Epidermal melanocyte (primary cell): ENCODE data around the gene PAX5.

Experiments used
- DNase-seq: peaks from one replicate; pipeline ENCODE4 v3.0.0; 2011; ENCODE audit warnings: low spot score; ENCODE audit not compliant: insufficient read length

The PAX5 gene

DNA sequence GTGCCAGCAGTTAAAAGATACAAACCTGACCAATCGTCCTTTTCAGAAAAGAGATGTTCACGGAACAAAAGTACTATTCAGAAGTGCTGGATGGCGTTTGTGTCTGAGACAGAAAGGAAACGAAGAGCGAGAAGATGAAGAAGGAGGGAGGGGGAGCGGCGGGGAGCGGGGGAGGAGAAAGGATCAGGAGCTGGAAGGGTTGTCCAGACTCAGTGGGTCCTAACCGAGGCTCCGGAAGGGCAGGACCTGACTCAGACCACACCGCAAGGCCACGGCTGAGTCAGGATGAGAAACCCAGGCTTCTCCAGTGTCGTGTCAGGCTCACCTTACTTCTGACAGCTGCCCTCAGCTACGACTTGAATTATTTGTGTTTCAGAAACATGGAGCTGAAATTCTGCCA is 46.2 kb downstream of the PAX5 start:
- no peak for DNase-seq

DNA sequence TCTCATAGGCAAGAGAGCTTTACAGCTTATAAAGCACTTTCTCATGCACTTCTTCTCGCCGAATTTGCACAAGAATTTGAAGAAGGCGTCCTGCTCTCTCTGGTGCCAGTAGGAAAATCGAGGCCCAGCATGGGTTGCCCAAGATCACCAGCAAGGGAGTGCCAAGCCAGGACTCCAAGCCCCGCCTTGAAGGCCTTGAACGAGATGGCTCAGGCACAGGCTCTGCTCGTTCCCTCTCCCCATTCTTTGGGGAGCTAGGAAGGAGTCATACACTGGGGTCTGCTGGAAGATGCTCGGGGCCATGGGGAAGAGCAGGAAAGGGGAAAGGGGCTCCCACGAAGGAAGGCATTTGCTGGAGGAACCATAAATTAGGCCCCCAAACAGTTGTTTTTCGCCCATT is 46.7 kb downstream of the PAX5 start:
- DNase-seq: no peak

DNA sequence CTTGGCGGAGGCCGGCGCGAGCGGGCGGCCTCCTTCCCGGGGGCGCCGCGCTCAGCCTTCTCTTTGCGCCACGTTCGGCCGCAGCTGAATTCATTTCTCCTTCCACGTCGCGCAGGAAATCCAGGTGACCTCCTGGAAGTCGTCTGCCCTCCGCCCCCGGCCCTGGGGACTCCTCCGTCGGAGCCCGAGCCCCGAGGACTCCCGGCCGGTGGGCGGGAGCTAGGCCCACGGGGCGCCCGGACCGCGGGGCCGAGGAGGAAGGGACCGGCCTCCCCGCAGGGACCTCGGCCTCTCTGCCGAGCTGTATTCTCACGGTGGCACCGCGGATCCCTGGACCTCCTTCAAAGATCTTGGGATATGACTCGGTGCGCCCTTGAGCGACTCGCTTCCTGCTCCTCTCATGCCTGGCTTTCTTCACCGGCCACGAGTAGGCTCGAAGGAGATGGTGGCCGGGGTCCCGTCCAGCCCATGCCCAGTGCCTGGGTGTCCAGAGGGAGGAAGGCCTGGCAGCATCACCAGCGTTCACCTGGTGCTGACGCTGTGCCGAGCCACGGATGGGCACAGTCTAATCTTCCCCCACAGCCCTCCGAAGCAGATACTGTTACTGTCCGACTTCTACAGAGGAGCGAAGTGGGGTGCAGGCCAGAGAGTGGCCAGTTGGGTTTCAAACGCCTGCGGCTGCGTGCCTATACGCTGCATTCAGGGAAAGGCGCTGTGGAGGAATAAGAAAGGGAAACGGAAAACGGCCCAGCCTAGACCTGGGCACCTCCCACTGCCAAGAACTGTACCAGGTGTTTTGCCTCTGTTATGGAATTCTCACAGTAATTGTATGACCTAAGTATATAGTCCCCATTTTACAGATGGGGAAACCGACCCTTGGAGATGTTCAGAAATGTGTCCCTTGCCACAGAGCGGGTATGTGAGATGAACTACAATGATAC is 47.3 kb downstream of the PAX5 start:
- no peak for DNase-seq

DNA sequence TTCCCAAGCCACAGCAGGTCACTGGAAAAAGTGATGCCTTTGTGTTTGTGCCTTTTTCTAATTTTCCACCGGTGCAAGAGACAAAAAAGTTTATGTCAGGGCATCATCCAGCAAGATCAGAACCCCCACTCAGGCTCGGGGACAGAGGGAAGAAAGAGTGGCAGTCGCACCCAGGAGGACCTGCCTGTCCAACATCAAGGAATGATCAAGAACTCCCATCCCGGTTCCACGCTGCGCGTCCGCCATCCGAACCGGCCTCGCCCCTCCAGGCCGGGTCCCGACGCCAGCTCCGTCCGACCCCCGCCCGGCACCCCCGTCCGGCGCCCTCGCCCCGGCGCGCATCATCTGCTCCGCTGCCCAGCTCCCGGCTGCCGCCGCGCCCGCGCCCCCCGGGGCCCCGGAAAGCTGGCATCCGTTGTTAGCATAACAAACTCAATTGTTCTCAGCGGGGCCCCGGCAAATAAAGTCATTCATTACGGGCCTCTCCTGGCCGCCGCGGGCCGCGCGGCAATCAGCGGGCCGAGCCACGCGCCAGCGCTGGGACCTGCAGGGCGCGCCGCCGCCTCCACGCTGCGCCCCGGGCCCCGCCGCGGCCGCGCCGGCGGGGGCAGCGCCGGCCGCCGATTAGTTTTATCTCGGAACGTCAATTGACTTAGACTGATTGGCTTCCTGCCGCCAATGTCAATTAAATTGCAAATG is 48.1 kb downstream of the PAX5 start:
- DNase-seq: no peak

DNA sequence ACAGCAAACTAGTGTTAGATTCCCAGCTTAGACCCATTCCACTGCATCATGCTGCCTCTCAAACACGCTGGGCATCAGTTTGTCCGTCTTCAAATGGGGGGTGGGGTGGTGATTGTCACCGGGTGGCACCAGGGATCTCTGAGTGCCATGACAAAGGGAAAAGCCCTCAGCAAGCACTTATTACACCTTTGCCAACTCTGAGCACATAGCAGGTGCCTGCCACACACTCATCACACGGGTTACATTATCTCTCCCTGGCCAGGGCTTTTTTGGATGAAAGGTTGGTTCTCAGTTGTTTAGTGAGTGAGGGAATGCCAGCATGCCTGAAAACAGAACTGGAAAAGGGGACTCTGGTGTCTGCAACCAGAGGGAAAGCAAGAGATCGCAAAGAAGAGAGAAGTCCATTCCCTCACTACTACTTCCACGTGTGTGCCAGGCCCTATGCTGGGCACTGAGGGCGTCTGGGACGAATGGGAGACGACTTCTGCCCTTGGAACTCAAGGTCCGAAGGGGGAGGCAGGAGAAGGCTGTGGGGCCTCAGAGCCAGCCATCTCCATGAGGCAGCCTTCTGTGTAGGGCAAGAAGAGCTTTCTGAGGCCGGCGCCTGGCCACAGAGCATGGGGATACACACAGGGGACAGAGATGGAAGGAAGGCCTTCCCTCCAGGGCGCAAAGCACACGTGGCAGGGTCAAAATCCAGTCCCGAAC is 48.9 kb downstream of the PAX5 start:
- no peak for DNase-seq

DNA sequence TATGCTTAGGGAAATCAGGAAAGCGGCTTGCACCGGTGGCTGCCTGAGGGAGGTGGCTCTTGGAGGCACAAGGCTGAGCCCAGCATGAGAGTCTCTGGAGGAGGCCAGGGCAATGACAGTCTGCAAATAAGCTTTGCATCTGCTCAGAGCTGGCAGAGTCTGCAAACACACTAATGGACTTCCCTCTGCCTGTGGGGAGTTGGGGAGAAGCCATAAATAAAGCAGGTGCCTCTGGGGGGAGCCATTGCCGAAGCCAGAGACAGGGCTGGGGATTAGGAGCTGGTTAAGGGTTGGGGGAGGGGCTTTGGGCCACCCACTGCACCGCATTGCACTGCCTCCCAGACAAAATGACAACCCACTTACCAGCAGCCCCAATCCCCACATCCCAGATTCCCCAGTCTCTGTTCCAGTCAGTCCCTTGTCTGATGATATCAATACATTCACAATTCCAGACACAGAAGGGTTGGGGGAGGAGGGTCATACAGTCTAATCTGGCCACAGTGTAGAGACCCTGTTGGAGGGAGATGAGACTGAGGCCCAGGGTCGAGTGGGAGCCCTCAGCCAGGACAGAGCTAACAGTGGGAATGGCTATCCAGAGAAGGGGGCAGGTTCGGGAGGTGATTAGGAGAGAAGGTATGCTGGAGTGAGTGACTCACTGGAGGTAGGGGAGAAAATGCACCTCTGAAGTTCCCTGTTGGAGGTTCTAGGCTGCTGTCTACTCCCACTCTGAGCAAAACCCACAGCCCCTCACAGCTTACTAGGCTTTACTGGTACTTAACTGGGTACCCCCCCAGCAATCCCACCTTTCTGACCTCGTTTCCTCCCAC is 53.7 kb downstream of the PAX5 start:
- no peak for DNase-seq

DNA sequence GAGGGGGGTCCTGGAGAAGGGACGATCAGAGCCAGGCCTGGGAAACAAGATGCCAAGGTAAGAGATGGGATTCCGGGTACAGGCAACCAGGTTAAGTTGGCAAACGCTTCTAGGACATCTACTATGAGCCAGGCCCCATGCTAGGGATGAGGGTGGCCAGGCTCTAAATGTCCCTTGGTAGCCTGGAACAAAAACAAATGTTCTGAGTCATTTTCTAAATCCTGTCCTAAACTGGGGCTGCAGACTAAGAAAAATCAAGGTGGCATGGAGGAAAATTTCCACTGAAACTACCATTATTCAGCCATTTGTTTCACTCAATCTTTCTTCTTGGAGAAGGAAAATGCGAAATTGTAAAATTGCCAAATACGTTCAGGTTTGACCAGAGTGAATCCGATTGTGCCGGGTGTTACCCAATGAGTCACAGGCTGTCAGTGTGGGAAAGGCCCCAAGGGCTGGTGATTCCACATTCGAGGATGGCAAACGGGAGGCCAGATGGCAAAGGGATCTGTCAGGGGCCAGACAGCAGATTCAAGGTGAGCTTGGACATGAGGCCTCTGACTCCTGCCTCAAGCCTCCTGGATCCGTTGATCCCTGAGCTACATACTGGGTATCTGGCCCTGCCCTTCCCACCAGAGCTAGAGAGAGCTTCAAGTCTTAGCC is 57.6 kb downstream of the PAX5 start:
- DNase-seq: no peak

DNA sequence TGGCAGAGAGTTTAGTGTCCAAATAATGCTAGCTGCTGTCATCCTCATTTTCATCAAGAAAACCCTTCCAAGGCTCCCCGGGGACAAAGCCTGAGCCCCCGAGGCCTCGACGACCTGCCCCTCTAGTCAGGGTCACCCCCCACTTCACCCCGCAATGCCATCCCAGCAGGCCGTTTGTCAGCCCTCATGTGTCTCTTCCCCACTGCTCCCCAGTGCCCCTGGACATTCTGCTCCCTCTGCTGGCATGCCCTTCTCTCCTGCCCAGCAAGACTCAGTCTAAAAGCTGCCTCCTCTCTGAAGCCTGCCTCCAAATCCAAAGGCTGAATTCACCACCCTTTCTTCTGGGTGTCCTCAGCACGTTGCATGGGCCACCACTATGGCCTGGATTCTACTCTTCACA is 59.3 kb downstream of the PAX5 start:
- no peak for DNase-seq

DNA sequence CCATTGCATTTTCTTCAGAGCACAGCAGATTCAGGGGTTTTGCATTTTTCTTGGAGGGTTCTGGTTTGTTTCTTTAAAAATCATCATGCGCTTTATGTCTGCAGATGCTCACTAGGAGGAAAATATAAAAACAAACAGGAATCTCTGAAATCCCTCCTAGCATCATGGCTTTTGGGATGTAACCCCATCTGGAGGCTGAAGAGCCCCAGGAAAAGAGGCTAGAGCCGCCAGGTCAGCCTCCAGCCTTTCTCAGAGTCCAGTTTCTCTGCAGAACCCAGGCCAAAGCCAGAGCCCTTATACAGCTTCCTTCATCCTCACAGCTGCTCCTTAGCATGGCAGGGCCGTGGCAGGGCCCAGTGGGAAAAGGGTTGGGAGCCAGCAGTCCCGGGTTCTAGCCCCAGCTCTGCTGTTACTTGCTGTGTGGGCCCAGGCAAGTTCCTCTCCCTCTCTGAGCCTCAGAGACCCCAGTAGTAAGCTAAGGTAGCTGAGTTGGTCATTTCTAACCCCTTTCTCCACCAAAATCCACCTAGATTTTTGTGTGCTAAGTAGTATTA is 62.1 kb downstream of the PAX5 start:
- DNase-seq: no peak

DNA sequence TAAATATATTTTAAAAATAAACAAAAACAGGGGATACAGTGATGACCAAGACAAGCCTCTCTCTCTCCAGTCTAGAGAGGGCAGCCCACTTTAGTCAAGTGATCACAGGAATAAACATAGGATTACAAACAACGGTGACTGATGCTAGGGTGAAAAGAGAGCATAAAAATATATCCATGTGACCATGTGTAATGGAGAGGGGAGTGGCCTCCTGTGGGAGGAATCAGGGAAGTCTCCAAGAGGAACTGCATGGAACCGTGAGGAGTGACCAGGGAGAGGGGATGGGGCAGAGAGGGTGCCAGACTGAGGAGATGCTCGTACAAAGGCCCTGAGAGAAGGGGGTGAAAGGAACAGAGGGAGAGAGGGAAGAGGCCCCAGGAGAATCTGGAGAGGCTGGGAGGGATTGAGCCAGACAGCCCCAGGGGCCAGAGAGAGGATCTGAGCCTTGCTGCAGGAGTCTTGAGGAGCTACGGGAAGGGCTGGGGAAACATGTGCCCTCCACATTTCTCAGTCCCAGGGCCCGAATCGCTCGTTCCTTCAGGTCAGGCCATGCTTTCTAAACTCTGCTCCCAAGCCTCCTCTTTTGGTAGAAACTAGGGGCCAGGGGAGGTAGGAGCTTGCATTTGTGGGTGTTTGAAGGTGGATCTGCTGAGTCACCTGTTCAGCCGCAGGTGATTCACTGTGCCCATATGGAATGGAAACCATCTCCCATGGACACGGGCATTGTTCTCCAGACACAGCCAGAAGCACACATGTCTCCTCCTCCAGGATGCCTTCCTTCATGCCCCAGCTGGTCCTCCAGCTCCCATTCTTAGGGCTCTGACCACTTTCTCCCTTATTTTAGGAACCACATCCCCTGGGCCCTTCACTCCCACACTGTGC is 63.8 kb downstream of the PAX5 start:
- no peak for DNase-seq

DNA sequence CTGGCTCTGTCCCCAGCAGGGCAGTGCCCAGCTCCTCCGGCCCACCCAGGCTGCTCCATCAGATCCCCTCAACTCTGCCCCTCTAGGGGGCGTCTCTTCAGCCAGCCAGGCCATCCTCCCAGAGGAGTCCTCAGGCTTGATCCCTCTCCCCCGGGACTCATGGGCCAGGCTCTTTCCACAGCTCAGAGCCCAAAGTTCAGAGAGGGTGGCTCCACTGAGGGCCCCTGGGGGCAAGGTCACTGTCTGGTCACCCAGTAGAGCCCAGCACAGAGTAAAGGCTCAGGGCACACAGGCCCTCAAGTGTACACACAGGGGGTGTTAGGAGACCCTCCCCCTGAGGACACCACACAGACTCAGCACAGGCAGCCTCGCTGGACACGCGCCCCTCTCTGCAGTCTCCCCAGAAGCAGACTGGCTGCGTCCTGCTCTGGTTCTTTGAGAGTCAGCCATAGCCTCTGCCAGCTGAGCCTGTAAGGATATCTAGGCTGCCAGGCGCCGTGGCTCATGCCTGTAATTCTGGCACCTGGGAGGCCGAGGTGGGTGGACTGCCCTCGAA is 64.8 kb downstream of the PAX5 start:
- DNase-seq: no peak

DNA sequence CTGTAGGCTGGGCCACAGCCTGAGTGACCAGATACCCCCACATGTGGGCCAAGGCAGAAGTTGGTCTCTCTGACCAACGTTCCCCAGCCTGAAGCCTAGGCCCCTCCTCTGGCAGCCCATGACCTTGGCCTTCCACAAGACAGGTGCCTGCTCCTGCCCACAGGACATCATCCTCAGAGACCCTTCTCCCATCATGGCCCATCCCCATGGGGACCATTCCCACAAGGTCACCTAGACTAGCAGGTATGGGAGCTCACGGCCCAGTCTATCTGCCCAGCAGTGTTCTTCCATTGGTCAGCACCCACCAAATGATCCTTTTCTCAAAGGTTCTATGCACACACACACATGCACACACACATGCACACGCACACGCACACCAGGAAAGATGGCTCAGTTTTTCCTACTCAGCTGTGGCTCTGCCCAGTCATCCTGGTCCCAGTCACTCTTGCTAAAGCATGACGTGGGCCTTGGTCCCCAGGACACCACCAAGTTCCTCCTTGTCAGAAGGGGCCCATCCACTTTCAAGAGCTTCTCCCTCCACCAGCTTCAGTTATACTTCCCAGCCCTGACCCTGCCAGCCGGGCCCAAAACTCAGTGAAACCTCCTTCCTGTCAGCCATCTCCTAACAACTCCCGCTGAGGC is 65.4 kb downstream of the PAX5 start:
- DNase-seq: no peak

DNA sequence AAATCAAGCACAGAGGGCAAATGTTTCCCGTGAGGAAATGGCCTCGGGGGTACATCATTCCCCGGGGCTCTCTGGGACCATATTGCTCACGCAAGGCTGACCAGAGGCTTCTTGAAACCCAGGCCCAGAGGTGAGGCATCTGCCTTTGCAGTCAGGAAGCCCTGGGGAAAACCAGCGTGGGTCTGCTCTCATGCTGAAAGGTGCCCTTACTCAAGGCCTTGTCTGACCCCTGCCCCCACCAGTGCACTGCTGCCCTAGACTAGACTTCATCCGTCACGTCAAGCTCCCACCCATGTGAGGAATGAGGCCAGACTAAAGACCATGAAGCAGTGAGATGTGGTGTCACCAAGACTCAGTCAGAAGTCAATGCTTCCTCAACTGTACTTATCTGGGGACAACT is 66.1 kb downstream of the PAX5 start:
- DNase-seq: no peak

DNA sequence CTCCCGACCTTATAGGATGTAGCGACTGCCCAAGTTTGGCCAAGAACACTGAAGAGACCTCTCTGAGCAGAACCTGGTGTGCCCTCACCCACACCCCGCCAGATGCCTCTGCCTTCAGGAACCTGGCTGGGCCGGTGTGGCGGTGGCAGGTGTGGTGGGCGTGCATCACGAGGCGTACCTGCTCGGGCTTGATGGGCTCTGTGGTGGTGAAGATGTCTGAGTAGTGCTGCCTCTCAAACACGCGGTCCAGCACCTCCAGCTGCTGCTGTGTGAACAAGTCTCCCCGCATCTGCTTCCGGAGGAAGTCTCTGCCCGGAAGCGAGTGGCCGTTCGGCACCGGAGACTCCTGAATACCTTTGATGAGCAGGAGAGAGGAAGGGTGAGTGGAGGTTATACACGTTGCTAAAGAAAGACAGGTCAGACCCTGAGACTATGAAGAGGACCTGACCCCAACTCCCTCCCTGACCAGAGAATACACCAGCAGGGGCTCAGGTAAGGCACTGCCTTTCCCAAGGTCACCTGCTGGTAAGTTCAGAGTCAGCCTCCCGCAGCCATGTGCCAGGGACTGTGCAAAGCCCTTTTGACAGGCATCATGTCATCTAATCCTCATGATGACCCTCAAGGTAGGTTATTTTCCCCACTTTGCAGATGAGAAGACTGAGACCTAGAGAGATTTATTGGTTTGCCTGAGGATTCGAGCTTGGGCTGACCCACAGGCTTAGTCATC is 67.5 kb downstream of the PAX5 start:
- DNase-seq: no peak

DNA sequence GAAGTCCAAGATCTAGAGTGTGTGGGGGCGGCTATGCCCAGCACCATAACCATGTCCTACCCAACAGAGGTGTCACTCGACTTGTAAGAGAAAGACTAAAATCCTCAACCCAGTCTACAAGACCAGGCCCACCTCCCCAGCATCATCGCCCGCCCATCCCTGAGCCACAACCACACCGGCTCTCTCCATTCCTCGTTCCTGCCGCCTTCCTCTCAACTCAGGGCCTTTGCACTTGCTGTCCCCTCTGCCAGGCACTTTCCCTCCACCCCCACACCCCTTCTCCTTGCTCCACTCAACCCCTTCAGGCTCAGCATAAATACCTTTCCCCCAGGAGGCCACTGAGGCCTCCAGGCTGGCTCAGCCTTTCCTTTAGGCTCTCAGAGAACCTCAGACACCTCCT is 69.3 kb downstream of the PAX5 start:
- DNase-seq: no peak

DNA sequence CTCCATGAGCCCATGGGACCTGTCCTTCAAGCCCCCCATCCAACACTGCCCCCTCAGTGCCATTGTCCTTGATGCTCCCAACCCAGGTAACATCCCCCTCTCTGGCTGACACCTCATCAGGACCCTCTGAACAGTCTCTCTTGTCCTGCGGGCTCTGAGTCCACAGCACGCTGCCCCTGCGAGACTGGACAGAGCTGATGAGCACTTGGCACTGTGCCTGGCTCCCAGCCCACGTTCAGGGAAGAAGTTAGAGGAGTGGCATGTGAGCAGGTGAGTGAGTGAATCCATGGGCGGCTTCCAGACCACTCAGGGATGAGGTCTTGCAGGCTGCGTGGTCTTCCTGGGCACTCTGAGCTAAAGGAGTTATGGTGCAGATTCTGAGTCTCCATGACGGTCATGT is 70.7 kb downstream of the PAX5 start:
- no peak for DNase-seq

DNA sequence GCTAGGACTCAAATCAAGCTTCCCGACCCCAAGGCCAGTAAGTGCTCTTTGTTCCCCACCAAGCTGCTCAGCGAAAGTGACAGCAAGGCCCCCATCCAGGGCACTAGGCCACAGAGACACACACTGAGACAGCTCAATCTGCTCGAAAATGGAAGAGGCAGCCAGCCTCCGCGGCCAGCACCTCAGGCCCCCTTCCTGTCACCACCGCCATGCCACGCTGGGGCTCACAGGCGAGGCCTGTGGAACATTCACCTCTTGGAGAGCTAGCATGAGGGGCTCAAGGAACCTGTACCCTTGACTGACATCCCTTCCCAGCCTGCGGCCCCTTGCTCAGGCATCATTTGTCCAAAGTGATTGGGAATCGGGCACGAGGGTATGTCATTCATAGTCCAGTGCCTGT is 71.4 kb downstream of the PAX5 start:
- no peak for DNase-seq
